ENCODE data around the gene ERG.

Gene ERG

DNA sequence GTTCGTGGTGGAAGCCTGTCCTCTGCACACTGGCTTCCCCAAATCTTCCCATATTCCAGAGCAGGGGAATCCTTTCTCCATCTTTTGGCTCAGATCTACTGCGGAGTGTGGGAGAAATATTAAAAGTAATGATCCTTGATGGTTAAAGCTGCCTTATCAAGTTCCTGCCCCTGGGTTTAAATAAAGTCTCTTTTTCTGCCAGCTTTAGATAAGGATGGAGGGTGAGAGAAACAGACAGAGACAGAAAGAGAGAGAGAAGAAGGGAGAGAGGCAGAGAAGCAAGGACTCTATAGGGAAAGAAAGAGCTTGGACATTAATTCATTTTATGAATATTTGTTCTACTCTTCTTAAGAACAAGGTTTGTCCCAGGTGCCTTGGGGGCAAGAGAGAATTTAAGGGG is 143.5 kb downstream of the ERG start:
- Histone ChIP-seq H3K27me3 (ENCODE audit: insufficient read depth, poor library complexity, severe bottlenecking) (no peaks in the 10 kb centered on the region), H3K4me3 (replicated peaks; ENCODE audit: insufficient read depth, low read length) (no peak overlapping the region), H3K27ac (replicated peaks) (no peak overlapping the region)
- DNase-seq (ENCODE audit: low read depth in 1 of 2, low spot score in 1 of 2): no peak
- TF ChIP-seq SPI1 (IDR thresholded peaks at IDR 0.05; ENCODE audit: borderline replicate concordance, low read depth): no peak

- no peak for DNase-seq (ENCODE audit: low read depth in 1 of 2, low spot score in 1 of 2)
- H3K4me3 ChIP-seq (replicated peaks; ENCODE audit: insufficient read depth, low read length): no peak overlapping the region
- TF ChIP-seq, protein P1, sequence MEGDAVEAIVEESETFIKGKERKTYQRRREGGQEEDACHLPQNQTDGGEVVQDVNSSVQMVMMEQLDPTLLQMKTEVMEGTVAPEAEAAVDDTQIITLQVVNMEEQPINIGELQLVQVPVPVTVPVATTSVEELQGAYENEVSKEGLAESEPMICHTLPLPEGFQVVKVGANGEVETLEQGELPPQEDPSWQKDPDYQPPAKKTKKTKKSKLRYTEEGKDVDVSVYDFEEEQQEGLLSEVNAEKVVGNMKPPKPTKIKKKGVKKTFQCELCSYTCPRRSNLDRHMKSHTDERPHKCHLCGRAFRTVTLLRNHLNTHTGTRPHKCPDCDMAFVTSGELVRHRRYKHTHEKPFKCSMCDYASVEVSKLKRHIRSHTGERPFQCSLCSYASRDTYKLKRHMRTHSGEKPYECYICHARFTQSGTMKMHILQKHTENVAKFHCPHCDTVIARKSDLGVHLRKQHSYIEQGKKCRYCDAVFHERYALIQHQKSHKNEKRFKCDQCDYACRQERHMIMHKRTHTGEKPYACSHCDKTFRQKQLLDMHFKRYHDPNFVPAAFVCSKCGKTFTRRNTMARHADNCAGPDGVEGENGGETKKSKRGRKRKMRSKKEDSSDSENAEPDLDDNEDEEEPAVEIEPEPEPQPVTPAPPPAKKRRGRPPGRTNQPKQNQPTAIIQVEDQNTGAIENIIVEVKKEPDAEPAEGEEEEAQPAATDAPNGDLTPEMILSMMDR (IDR thresholded peaks at IDR 0.05; ENCODE audit: insufficient read depth, low read length): no peak
- TF ChIP-seq POLR2AphosphoS5 (IDR thresholded peaks at IDR 0.05; ENCODE audit: low read depth) (no peak), SPI1 (IDR thresholded peaks at IDR 0.05; ENCODE audit: borderline replicate concordance, low read depth) (no peak), REST (IDR thresholded peaks at IDR 0.05; ENCODE audit: insufficient replicate concordance, low read depth) (no peak), GABPA (IDR thresholded peaks at IDR 0.05; ENCODE audit: low read depth) (no peak)
- H3K27me3 ChIP-seq (ENCODE audit: insufficient read depth, poor library complexity, severe bottlenecking): no peaks in the 10 kb centered on the region
- no peak overlapping the region for H3K27ac ChIP-seq (replicated peaks)
Observed at GRCh38 chr21:38354231-38354630, 144.0 kb downstream of the ERG start.

DNA sequence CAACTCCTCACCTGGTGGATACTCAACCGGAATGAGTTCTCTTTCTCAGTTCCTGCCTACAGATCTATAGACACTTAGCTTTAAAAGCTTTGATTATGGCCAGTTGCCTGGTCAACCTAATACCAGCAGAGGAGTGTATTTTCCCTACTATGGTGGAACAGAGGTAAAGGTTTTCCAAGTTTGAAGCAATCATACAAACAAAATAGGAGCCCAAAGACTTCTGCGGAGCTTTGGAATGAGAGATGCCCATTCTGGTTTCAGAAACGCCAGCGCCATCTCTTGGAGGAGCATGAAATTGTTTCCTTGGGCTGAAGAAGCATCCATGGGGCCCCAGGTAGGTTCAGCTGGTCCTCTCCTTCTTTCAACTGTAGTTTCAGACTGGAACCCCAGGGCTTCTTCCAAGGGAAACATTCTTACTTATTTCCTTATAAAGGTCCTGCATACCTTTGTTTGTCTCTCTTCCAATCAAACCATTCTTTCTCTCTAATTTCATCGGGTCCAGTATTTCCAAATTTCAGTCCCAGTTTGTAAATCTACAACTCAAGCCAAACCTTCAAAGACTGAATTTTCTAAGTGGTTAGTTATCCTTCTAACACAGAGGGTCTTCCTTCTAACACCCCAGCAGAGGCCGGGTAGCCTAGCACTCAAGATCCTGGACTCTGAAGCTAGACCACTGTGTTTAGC is 145.6 kb downstream of the ERG start:
- H3K4me3 ChIP-seq (replicated peaks; ENCODE audit: insufficient read depth, low read length): no peak overlapping the region
- H3K27me3 ChIP-seq (ENCODE audit: insufficient read depth, poor library complexity, severe bottlenecking): no peaks in the 10 kb centered on the region
- H3K27ac ChIP-seq (replicated peaks): no peak overlapping the region
- TF ChIP-seq POLR2AphosphoS5 (IDR thresholded peaks at IDR 0.05; ENCODE audit: low read depth) (no peak), GABPA (IDR thresholded peaks at IDR 0.05; ENCODE audit: low read depth) (no peak)
- TF ChIP-seq, protein P1 (IDR thresholded peaks at IDR 0.05; ENCODE audit: insufficient read depth, low read length): peak; percentile 40
- peak in 1 of 2 experiments; percentile 65 for DNase-seq (ENCODE audit: low read depth in 1 of 2, low spot score in 1 of 2)

DNA sequence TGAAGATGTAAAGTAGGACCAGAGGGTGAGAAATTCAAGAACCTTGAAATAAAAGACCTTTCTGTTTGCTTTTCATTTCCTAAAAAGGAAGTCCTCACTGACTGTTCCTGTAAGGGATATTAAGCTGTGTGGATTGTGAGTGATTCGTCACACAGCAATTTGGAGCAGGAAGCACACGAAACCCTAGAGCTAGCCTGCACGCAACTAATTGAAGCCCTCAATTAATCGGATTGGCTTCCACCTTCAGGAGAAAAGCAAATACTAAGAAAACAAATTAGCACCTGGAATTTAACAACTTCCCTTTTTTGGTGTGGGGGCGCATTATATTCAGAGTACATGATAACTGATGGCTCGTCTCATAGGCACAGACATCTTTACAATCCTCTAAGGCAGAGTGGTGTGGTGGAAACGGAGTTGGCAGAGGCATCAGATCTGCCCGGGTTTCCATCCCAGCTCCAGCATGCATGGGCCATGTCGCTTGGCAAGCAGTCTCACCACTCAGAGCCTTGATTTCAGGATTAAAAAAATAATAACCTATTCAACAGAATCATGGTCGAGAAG is 146.2 kb downstream of the ERG start:
- H3K27me3 ChIP-seq (ENCODE audit: insufficient read depth, poor library complexity, severe bottlenecking): no peaks in the 10 kb centered on the region
- TF ChIP-seq POLR2AphosphoS5 (IDR thresholded peaks at IDR 0.05; ENCODE audit: low read depth): no peak
- TF ChIP-seq GABPA (IDR thresholded peaks at IDR 0.05; ENCODE audit: low read depth): no peak
- TF ChIP-seq SPI1 (IDR thresholded peaks at IDR 0.05; ENCODE audit: borderline replicate concordance, low read depth): peak; percentile 30; the same call in 1 of the 2 replicates
- TF ChIP-seq, protein P1 (IDR thresholded peaks at IDR 0.05; ENCODE audit: insufficient read depth, low read length): no peak
- no peak for TF ChIP-seq REST (IDR thresholded peaks at IDR 0.05; ENCODE audit: insufficient replicate concordance, low read depth)
- no peak overlapping the region for H3K27ac ChIP-seq (replicated peaks)
- no peak overlapping the region for H3K4me3 ChIP-seq (replicated peaks; ENCODE audit: insufficient read depth, low read length)
- no peak for DNase-seq (ENCODE audit: low read depth in 1 of 2, low spot score in 1 of 2)

Data from HL-60 (cell line).